ENCODE results near the gene TMEM51.

DNA sequence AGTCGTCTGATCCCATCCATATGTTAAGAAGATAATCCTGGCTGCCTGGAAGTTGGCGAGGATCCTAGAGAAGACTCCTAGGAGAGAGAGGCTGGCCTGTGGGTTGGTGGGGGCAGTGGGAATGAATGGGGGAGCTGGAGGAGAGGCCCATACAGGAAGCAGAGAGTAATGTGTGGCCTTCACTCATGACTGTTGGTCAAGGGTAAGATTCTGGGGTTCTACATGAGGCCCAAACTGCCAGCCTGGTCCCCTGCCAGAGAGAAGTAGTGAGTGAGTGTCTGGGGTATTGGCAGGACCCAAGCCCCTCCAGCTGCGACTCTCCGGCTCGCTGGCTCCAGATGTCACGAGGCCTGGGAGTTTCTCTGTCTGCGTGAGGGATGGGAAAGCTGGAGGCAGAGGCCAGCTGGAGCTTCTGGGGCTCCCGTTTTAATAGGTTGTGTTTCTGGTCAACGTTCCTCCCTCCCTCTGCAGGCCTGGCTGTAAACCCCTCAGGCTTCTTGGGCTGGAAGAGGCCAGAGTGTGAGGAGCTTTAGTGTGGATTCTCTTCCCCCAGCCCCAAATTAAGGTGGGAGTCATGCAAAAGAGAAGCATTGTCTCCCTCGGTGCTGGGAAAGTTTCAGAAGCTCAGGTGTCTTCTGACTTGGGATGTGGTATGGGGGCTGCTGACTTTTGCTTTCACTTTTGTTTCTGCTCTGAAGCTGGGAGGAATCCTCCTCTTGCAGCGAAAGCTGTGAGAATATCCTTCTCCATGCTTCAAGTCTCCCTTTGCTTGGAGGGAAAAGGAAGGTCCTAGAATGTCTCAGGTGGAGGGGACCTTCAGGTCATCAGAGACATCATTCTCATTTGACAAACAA lies 2.6 kb downstream of the TMEM51 start:
- TF ChIP-seq, protein P1, sequence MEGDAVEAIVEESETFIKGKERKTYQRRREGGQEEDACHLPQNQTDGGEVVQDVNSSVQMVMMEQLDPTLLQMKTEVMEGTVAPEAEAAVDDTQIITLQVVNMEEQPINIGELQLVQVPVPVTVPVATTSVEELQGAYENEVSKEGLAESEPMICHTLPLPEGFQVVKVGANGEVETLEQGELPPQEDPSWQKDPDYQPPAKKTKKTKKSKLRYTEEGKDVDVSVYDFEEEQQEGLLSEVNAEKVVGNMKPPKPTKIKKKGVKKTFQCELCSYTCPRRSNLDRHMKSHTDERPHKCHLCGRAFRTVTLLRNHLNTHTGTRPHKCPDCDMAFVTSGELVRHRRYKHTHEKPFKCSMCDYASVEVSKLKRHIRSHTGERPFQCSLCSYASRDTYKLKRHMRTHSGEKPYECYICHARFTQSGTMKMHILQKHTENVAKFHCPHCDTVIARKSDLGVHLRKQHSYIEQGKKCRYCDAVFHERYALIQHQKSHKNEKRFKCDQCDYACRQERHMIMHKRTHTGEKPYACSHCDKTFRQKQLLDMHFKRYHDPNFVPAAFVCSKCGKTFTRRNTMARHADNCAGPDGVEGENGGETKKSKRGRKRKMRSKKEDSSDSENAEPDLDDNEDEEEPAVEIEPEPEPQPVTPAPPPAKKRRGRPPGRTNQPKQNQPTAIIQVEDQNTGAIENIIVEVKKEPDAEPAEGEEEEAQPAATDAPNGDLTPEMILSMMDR (IDR thresholded peaks at IDR 0.05): no peak
- TF ChIP-seq, protein P2, sequence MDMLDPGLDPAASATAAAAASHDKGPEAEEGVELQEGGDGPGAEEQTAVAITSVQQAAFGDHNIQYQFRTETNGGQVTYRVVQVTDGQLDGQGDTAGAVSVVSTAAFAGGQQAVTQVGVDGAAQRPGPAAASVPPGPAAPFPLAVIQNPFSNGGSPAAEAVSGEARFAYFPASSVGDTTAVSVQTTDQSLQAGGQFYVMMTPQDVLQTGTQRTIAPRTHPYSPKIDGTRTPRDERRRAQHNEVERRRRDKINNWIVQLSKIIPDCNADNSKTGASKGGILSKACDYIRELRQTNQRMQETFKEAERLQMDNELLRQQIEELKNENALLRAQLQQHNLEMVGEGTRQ (CRISPR knock-in tag; IDR thresholded peaks at IDR 0.05): no peak
- TF ChIP-seq, protein P3, sequence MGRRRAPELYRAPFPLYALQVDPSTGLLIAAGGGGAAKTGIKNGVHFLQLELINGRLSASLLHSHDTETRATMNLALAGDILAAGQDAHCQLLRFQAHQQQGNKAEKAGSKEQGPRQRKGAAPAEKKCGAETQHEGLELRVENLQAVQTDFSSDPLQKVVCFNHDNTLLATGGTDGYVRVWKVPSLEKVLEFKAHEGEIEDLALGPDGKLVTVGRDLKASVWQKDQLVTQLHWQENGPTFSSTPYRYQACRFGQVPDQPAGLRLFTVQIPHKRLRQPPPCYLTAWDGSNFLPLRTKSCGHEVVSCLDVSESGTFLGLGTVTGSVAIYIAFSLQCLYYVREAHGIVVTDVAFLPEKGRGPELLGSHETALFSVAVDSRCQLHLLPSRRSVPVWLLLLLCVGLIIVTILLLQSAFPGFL (CRISPR knock-in tag; IDR thresholded peaks at IDR 0.05; ENCODE audit: borderline replicate concordance): no peak
- no peak for TF ChIP-seq ZNF121 (CRISPR knock-in tag; IDR thresholded peaks at IDR 0.05)
